Neuronal stem cell (in vitro differentiated cells): ENCODE data around the gene PTPRT.

Source experiments
- DNase-seq: peaks from one replicate; pipeline ENCODE4 v3.0.0-alpha.2; 2013; ENCODE audit warnings: low spot score
- H2AFZ ChIP-seq: one replicate; pipeline ENCODE4 v1.6.1; 2013; ENCODE audit warnings: mild to moderate bottlenecking, low read length, inconsistent platforms
- H2AK5ac ChIP-seq: 2 replicates; pipeline ENCODE4 v1.6.1; 2013; ENCODE audit warnings: low read depth, mild to moderate bottlenecking, inconsistent platforms, low read length, moderate library complexity, mixed read lengths
- H2BK120ac ChIP-seq: 2 replicates; pipeline ENCODE4 v1.6.1; 2013; ENCODE audit warnings: low read depth, mild to moderate bottlenecking, inconsistent platforms, low read length, moderate library complexity, mixed read lengths
- H2BK12ac ChIP-seq: one replicate; pipeline ENCODE4 v1.6.1; 2013; ENCODE audit warnings: low read length, inconsistent platforms
- H2BK15ac ChIP-seq: 2 replicates; pipeline ENCODE4 v1.6.1; 2013; ENCODE audit warnings: mild to moderate bottlenecking, low read length, inconsistent platforms, mixed read lengths
- H2BK5ac ChIP-seq: one replicate; pipeline ENCODE4 v1.6.1; 2013; ENCODE audit warnings: inconsistent platforms, mild to moderate bottlenecking, low read length, moderate library complexity
- H3K14ac ChIP-seq: one replicate; pipeline ENCODE4 v1.6.1; 2013; ENCODE audit warnings: low read length, inconsistent platforms
- H3K18ac ChIP-seq: 2 replicates; pipeline ENCODE4 v1.6.1; 2013; ENCODE audit warnings: low read length, inconsistent platforms
- H3K23ac ChIP-seq: 2 replicates; pipeline ENCODE4 v1.6.1; 2013; ENCODE audit warnings: low read depth, mild to moderate bottlenecking, mixed read lengths, low read length, inconsistent platforms; ENCODE audit not compliant: poor library complexity
- H3K27ac ChIP-seq: replicated peaks from 3 replicates; pipeline ENCODE4 v1.5.1; 2013; ENCODE audit warnings: low read length, inconsistent platforms
- H3K27me3 ChIP-seq, 3 experiments: 2 replicates each; pipeline ENCODE4 v1.6.1; 2013; ENCODE audit warnings: low read length in 3 of 3, mild to moderate bottlenecking in 2 of 3, inconsistent platforms in 1 of 3, low read depth in 1 of 3, mixed read lengths in 1 of 3, moderate library complexity in 1 of 3; ENCODE audit not compliant: control insufficient read depth in 3 of 3, insufficient read depth in 3 of 3
- H3K36me3 ChIP-seq, 2 donors: replicated peaks in 1 of 2; 2 replicates each; pipeline ENCODE4 v1.6.1; 2013; ENCODE audit warnings: low read length in 2 of 2; ENCODE audit not compliant: control insufficient read depth in 2 of 2, insufficient read depth in 2 of 2
- H3K4ac ChIP-seq: 2 replicates; pipeline ENCODE4 v1.6.1; 2013; ENCODE audit warnings: inconsistent platforms, mild to moderate bottlenecking, low read length, moderate library complexity
- H3K4me1 ChIP-seq, 2 donors: 1 replicate in 1 of 2; 2 replicates in 1 of 2; pipeline ENCODE4 v1.6.1; 2013; ENCODE audit warnings: low read length in 2 of 2, low read depth in 1 of 2; ENCODE audit not compliant: control insufficient read depth in 2 of 2, insufficient read depth in 1 of 2
- H3K4me2 ChIP-seq: one replicate; pipeline ENCODE4 v1.6.1; 2013; ENCODE audit warnings: mild to moderate bottlenecking, low read length, inconsistent platforms; ENCODE audit not compliant: insufficient read depth, poor library complexity, severe bottlenecking
- H3K4me3 ChIP-seq, 2 donors: 2 replicates each; pipeline ENCODE4 v1.5.1; 2013; ENCODE audit warnings: low read length in 2 of 2, mild to moderate bottlenecking in 2 of 2, inconsistent platforms in 1 of 2, moderate library complexity in 1 of 2
- H3K79me1 ChIP-seq: one replicate; pipeline ENCODE4 v1.6.1; 2013; ENCODE audit warnings: low read depth, mild to moderate bottlenecking, inconsistent platforms, low read length, moderate library complexity
- H3K9ac ChIP-seq: one replicate; pipeline ENCODE4 v1.6.1; 2013; ENCODE audit warnings: mild to moderate bottlenecking, low read depth, low read length, inconsistent platforms; ENCODE audit not compliant: poor library complexity
- H3K9me3 ChIP-seq, 2 donors: replicated peaks in 1 of 2; 2 replicates each; pipeline versions ENCODE3 to v1.6.1; 2013; ENCODE audit warnings: low read length in 2 of 2, mild to moderate bottlenecking in 2 of 2, inconsistent platforms in 1 of 2, low read depth in 1 of 2, mixed read lengths in 1 of 2, moderate library complexity in 1 of 2; ENCODE audit not compliant: control insufficient read depth in 2 of 2, insufficient read depth in 1 of 2
- H4K8ac ChIP-seq: one replicate; pipeline ENCODE4 v1.6.1; 2013; ENCODE audit warnings: low read depth, mild to moderate bottlenecking, inconsistent platforms, low read length, moderate library complexity
- H4K91ac ChIP-seq: one replicate; pipeline ENCODE4 v1.6.1; 2013; ENCODE audit warnings: low read length, low read depth, mild to moderate bottlenecking, inconsistent platforms; ENCODE audit not compliant: poor library complexity
- WGBS, 2 donors: extraction: QIAGEN DNeasy Blood & Tissue Kit; methylation state at CpG; one replicate each; pipeline ENCODE4 v1.1.7; 2013; ENCODE audit warnings: missing lambda C conversion rate in 2 of 2, mixed read lengths in 1 of 2; ENCODE audit not compliant: insufficient read length in 2 of 2, insufficient replicate concordance in 1 of 2; ENCODE audit errors: extremely low coverage in 2 of 2; 5-methylcytosine and 5-hydroxymethylcytosine counted together

The PTPRT gene

DNA sequence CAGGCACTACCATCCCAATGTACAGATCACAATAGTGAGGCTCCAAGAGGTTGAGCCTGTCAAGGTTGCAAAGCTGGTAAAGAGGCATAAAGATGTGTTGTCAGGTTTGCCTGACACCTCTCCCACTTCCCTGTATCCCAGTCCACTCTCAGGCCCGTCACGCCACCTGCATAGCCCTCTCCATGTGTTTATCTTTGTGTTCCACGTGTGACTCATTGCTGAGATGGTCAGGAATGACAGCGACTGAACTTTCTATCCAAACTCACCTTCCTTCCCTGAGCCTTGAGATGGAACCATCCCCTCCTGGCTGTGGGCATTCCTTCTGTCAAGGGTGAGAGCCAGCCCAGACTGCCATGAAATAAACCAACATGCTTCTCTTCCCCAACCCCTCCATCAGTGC lies 578.3 kb downstream of the PTPRT start:
- Histone ChIP-seq H3K9ac (no peak overlapping the region), H4K91ac (no peak overlapping the region), H3K4me1 (peaks cover 0 to 3% of the 10 kb centered on the region in 2 donors), H2BK120ac (no peak overlapping the region), H3K36me3 (no peaks in the 10 kb centered on the region), H3K14ac (no peak overlapping the region), H2AFZ (no peak overlapping the region), H2BK5ac (no peak overlapping the region), H3K4ac (no peak overlapping the region), H3K23ac (no peak overlapping the region), H2BK15ac (no peak overlapping the region), H3K18ac (no peak overlapping the region), H3K27ac (no peak overlapping the region), H3K79me1 (no peaks in the 10 kb centered on the region), H2AK5ac (no peak overlapping the region), H3K27me3 (no peaks in the 10 kb centered on the region), H3K4me3 (no peak overlapping the region), H3K9me3 (no peaks in the 10 kb centered on the region), H2BK12ac (no peak overlapping the region), H4K8ac (no peak overlapping the region), H3K4me2 (no peak overlapping the region)
- no CpG with 5 or more reads among the region's 4 CpGs for WGBS, 2 donors
- no peak for DNase-seq

DNA sequence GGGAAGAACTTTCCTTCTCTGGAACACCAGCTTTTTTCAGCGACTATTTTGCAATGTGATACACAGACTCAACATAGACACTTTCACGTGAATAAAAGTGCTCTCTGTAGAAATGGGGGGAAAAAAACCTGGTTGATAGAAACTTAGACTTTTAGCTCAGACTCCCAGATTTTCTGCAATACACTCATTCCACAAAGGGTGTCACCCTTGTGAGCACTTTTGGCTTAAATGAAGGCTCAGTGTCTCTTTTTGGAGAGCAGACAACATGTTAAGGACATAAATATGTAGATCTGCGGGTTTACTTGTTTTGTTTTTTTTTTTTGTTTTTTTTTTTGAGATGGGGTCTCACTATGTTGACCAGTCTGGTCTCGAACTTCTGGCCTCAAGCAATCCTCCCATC lies 579.6 kb downstream of the PTPRT start:
- WGBS, 2 donors: no CpG with 5 or more reads among the region's 4 CpGs
- Histone ChIP-seq H2BK12ac (no peak overlapping the region), H2BK5ac (no peak overlapping the region), H3K36me3 (no peaks in the 10 kb centered on the region), H3K18ac (no peak overlapping the region), H3K23ac (no peak overlapping the region), H2BK15ac (no peak overlapping the region), H3K9me3 (no peaks in the 10 kb centered on the region), H3K27ac (no peak overlapping the region), H4K8ac (no peak overlapping the region), H4K91ac (no peak overlapping the region), H3K4me2 (no peak overlapping the region), H3K4me1 (peaks cover 0 to 3% of the 10 kb centered on the region in 2 donors), H3K79me1 (no peaks in the 10 kb centered on the region), H2AK5ac (no peak overlapping the region), H3K4me3 (no peak overlapping the region), H3K4ac (no peak overlapping the region), H3K9ac (no peak overlapping the region), H3K27me3 (no peaks in the 10 kb centered on the region), H3K14ac (no peak overlapping the region), H2AFZ (no peak overlapping the region), H2BK120ac (no peak overlapping the region)
- DNase-seq: no peak

DNA sequence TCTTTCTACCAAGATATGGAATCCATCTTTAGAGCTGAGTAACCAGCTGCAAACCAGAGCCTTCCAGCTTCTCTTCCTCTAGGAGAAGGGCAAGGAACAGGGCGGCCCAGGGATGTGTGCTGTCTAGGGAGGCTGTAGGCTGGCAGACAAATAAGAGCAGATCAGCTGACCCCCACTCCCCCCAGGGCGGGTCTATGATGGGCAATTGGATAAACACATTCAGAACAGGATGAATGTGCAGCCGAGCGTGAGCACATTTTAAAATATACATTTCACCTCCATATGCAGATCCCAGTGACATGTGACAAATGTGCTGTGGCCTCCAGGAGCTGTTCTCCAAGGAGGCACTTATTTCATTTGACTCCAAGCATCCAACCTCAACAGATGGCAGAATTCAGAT lies 580.1 kb downstream of the PTPRT start:
- no peak for DNase-seq
- WGBS, 2 donors: no CpG with 5 or more reads among the region's 4 CpGs

DNA sequence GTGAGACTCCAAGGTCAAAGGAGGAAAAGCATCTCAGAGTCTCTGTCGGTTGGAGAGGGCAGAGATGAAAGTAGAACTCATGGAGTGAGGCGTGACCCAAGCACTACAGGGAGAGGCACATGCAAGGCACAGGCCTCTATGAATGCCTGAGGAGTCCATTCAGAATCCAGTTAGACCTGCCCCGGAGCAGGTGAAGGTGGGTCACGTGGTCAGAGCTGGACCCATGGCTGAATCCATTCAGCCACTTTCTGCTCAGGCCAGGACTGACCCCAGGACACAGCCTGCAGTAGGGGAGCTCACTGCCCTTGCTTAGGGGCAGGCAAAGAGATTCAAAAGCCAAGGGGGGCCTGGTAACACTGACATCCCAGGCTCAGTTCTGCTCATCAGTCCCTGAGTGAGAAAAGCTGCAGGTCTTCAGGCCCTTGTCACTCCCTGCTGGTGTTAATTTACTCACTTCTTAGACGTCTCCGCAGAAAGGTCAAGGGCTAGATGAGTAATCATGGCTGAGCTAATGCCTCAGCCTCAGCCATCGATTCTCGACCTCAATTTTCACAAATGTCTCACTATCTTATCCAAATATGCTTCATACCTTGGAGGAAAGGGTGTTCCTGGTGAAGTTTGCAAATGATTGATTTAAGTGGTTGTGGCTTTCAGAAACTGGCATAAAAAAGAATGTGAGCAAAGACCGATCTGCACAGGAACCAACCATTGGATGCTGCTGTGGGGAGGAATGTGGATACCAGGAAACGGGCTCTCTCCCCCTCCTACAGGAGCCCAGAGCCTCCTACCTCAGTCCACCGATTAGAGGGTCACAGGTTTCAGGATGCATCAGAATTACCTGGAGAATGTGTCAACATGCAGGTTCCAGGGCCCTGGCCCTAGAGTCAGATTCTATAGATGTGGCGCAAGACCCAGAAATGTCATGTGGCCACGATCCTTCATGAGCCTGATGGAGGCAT lies 584.4 kb downstream of the PTPRT start:
- Histone ChIP-seq H3K4me2 (no peak overlapping the region), H3K27ac (no peak overlapping the region), H3K4me1 (peaks cover 0 to 5% of the 10 kb centered on the region in 2 donors), H3K36me3 (no peaks in the 10 kb centered on the region), H2BK120ac (no peak overlapping the region), H3K9ac (no peak overlapping the region), H3K79me1 (no peaks in the 10 kb centered on the region), H3K27me3 (no peaks in the 10 kb centered on the region), H2BK5ac (no peak overlapping the region), H4K8ac (no peak overlapping the region), H3K9me3 (no peaks in the 10 kb centered on the region), H3K4ac (no peak overlapping the region), H2BK15ac (no peak overlapping the region), H3K4me3 (no peak overlapping the region), H3K18ac (no peak overlapping the region), H2BK12ac (no peak overlapping the region), H2AFZ (no peak overlapping the region), H3K23ac (no peak overlapping the region), H4K91ac (no peak overlapping the region), H2AK5ac (no peak overlapping the region), H3K14ac (no peak overlapping the region)
- DNase-seq: no peak
- WGBS, 2 donors: no CpG with 5 or more reads among the region's 13 CpGs

More for the DNA sequence above, 580.1 kb downstream of the PTPRT start:
- H3K9ac ChIP-seq: no peak overlapping the region
- H3K27ac ChIP-seq: no peak overlapping the region
- no peaks in the 10 kb centered on the region for H3K79me1 ChIP-seq
- H4K8ac ChIP-seq: no peak overlapping the region
- no peak overlapping the region for H3K23ac ChIP-seq
- no peak overlapping the region for H2BK15ac ChIP-seq
- H2AFZ ChIP-seq: no peak overlapping the region
- H2BK12ac ChIP-seq: no peak overlapping the region
- no peak overlapping the region for H4K91ac ChIP-seq
- peaks cover 0 to 5% of the 10 kb centered on the region in 2 donors for H3K4me1 ChIP-seq
- H3K4me3 ChIP-seq: no peak overlapping the region
- no peak overlapping the region for H2BK5ac ChIP-seq
- H3K4me2 ChIP-seq: no peak overlapping the region
- no peak overlapping the region for H2BK120ac ChIP-seq
- no peak overlapping the region for H2AK5ac ChIP-seq
- no peaks in the 10 kb centered on the region for H3K36me3 ChIP-seq
- H3K18ac ChIP-seq: no peak overlapping the region
- H3K14ac ChIP-seq: no peak overlapping the region
- H3K4ac ChIP-seq: no peak overlapping the region
- H3K9me3 ChIP-seq: no peaks in the 10 kb centered on the region
- H3K27me3 ChIP-seq: no peaks in the 10 kb centered on the region
